Type B pancreatic cell (in vitro differentiated cells): ENCODE data around the gene IL10. TPM values are rescaled to one million over a fixed set of nuclear protein-coding genes. Genes with fewer than 3 reads are reported as not detected.

Experiments
- DNase-seq: peaks from one replicate; pipeline ENCODE4 v3.0.0; 2021; ENCODE audit warnings: mixed read lengths; ENCODE audit not compliant: unreplicated experiment; ENCODE audit errors: extremely low spot score
- H3K27ac Mint-ChIP-seq: 2 replicates; pipeline ENCODE4 v1.8.0; 2021; ENCODE audit warnings: mild to moderate bottlenecking, mixed read lengths
- H3K27me3 Mint-ChIP-seq: 2 replicates; pipeline ENCODE4 v1.8.0; 2021; ENCODE audit warnings: mixed read lengths
- H3K36me3 Mint-ChIP-seq: 2 replicates; pipeline ENCODE4 v1.8.0; 2021; ENCODE audit warnings: mixed read lengths
- H3K4me1 Mint-ChIP-seq: one replicate; pipeline ENCODE4 v1.8.0; 2021; ENCODE audit warnings: mixed read lengths; ENCODE audit not compliant: unreplicated experiment
- H3K4me3 Mint-ChIP-seq: 2 replicates; pipeline ENCODE4 v1.8.0; 2021; ENCODE audit warnings: mild to moderate bottlenecking, mixed read lengths
- H3K9me3 Mint-ChIP-seq: 2 replicates; pipeline ENCODE4 v1.8.0; 2021; ENCODE audit warnings: mixed read lengths
- total RNA-seq: library from RNA; stranded (reverse); gene quantifications from 2 replicates; pipeline ENCODE4 v1.2.1, GENCODE V29; 2021; ENCODE audit warnings: low replicate concordance
- TF ChIP-seq, protein P1 (sequence below): fragments of 200-600 bp; sonication (generic); conservative IDR thresholded peaks from 2 replicates; pipeline ENCODE4 v1.5.0; 2021; ENCODE audit warnings: antibody characterized with exemption, mild to moderate bottlenecking

IL10 gene
- total RNA-seq, 1 donor from 2014 or later: not detected

DNA sequence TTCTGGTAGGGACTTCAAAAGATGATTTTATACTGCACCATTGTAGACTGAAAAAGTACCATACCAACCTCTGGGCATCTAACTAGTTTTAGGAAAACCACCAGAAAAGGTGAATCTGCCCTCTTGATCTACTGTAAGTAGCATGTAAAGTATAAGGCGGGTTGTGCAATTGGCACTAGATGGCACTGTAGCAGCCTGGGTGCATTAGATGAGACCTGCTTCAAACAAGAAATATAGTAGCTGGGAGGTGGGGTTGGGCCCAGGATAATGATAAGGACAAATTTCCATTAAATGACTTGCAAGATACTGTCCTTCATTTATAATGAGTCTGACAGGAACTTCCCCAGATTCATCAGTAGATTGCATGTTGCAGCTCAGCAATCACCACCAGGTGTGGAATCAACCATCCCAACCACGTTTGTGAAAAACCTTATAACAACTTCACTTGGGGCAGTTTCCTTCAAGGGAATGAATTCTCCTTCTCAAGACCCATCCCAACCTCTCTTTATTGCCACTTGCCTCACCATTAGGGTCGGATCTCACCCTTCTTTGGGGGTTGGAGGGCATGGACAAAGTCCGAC is 37.3 kb upstream of the IL10 start:
- Mint-ChIP-seq H3K36me3 (no peaks in the 10 kb centered on the region), H3K27me3 (peaks cover 20% of the 10 kb centered on the region), H3K4me1 (peaks cover 6% of the 10 kb centered on the region), H3K27ac (no peak overlapping the region), H3K4me3 (no peak overlapping the region), H3K9me3 (peaks cover 8% of the 10 kb centered on the region)
- DNase-seq: no peak
- TF ChIP-seq, protein P1, sequence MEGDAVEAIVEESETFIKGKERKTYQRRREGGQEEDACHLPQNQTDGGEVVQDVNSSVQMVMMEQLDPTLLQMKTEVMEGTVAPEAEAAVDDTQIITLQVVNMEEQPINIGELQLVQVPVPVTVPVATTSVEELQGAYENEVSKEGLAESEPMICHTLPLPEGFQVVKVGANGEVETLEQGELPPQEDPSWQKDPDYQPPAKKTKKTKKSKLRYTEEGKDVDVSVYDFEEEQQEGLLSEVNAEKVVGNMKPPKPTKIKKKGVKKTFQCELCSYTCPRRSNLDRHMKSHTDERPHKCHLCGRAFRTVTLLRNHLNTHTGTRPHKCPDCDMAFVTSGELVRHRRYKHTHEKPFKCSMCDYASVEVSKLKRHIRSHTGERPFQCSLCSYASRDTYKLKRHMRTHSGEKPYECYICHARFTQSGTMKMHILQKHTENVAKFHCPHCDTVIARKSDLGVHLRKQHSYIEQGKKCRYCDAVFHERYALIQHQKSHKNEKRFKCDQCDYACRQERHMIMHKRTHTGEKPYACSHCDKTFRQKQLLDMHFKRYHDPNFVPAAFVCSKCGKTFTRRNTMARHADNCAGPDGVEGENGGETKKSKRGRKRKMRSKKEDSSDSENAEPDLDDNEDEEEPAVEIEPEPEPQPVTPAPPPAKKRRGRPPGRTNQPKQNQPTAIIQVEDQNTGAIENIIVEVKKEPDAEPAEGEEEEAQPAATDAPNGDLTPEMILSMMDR: peak; percentile 28

DNA sequence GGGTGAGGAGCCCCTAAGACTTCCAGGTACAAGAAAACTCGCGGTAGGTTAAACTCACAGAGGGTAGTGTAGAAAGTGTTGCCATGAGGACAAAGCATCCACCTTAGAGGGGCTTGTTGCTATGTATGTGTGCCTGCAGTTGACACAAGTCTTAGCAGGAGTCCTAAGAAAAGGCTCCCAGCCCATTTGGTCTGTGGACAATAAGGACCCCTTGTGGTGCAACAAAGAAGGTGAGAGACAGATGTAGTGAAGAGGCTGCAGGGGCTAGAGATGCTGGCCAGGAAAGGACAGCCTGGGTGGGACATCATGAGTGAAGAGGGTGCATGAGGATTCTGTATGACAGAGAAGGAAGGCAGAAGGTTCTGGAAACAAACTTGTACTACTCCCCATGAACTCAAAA is 36.3 kb upstream of the IL10 start:
- Mint-ChIP-seq H3K4me3 (no peak overlapping the region), H3K27me3 (peaks cover 24% of the 10 kb centered on the region), H3K36me3 (no peaks in the 10 kb centered on the region), H3K27ac (no peak overlapping the region), H3K9me3 (peaks cover 8% of the 10 kb centered on the region), H3K4me1 (peaks cover 12% of the 10 kb centered on the region)
- TF ChIP-seq, protein P1: peak; percentile 52
- DNase-seq: no peak

DNA sequence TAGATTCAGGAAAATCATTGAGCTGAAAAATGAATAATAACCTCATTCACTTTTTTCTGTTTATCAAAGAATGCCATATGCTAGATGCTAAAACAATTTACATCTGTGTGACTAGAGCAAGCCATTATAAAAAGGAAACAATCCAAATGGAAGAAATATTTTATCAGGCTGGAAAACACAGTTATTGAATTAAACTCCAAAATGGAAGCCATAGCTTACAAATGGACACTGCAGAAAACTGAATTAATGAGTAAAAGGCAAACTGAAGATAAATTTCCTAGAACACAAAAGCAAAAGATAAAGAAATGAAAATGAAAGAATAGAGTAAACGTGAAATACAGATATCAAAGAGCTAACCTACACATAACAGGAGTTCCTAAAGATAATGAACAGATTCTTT is 33.1 kb upstream of the IL10 start:
- no peak for DNase-seq
- no peaks in the 10 kb centered on the region for H3K36me3 Mint-ChIP-seq
- no peak overlapping the region for H3K27ac Mint-ChIP-seq
- TF ChIP-seq, protein P1: no peak
- H3K9me3 Mint-ChIP-seq: no peaks in the 10 kb centered on the region
- peaks cover 14% of the 10 kb centered on the region for H3K4me1 Mint-ChIP-seq
- no peak overlapping the region for H3K4me3 Mint-ChIP-seq
- H3K27me3 Mint-ChIP-seq: peaks cover 31% of the 10 kb centered on the region

DNA sequence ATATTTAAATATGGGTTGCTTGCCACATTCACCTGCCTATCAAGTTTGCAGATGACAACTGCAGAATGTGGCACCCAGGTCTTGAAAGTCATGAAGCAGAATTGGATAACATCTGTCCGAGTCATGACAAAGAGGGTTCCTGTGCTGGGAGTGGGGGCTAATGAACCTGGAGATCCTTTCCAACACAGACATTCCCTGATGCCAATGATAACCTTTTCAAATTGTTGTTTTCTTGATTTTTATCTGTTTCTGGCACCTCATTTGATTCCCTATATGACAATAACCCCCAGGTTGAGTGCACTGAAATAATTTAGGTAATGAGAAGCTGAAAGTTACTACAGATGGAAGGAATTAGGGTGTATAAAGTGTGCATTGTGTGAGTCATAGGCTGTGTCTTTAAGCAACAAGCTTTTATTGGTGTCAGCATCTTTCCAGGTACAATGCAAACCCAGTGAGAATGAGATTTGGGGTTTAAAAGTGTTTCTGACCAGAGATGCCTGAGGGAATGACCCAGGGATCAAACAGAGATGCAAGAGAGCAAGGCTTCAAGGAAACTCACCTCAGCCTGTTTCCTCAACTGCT is 32.0 kb upstream of the IL10 start:
- TF ChIP-seq, protein P1: no peak
- DNase-seq: no peak
- H3K4me1 Mint-ChIP-seq: peaks cover 14% of the 10 kb centered on the region
- no peaks in the 10 kb centered on the region for H3K9me3 Mint-ChIP-seq
- peaks cover 31% of the 10 kb centered on the region for H3K27me3 Mint-ChIP-seq
- H3K27ac Mint-ChIP-seq: no peak overlapping the region
- H3K4me3 Mint-ChIP-seq: no peak overlapping the region
- H3K36me3 Mint-ChIP-seq: no peaks in the 10 kb centered on the region

DNA sequence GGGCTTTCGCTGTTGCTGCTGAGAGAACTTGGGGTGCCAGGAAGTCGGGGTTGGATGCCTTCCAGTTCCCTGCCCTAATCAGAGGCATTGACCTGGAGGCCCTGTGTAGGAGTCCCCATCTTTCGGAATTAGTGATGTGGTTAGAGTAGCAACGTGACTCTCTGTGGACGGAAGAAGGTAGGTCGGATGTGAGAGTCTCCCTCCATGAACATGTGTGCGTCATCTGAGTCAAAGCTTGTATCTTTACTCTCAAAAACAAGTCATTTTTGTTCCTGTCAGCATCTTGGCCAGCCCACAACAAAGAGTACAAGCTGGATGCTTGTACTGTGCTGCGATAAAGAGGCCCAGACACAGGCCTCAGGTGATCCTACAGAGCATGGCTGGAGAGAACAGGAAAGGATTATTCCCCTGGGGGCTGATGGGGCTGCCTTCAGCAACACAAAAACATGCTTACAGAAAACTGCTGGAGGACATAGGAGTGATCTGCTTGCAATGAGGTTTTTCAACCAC is 31.0 kb upstream of the IL10 start:
- TF ChIP-seq, protein P1: no peak
- Mint-ChIP-seq H3K27ac (no peak overlapping the region), H3K36me3 (no peaks in the 10 kb centered on the region), H3K4me1 (peaks cover 14% of the 10 kb centered on the region), H3K4me3 (no peak overlapping the region), H3K9me3 (no peaks in the 10 kb centered on the region), H3K27me3 (peaks cover 25% of the 10 kb centered on the region)
- DNase-seq: no peak
